HG03558 (cell line): ENCODE data around the gene CHST3.
"Not testable (repeated sequence)": the region's sequence is repeated elsewhere in the genome, so short reads cannot be mapped to it uniquely, and the experiment has no call there.

Experiments used
- ATAC-seq: cut with Tn5 transposase; IDR thresholded peaks from one replicate; pipeline ENCODE4 v1.9.1; 2021; ENCODE audit warnings: moderate number of reproducible peaks; ENCODE audit not compliant: unreplicated experiment; ENCODE audit errors: extremely low read depth

CHST3 gene

GRCh38 chr10:71946700-71947099 lies 17.5 kb upstream of the CHST3 start:
- no peak for ATAC-seq

- ATAC-seq: no peak
Observed at GRCh38 chr10:71948496-71949067, 15.6 kb upstream of the CHST3 start.

- no peak for ATAC-seq
Observed at GRCh38 chr10:71950683-71951082, 13.5 kb upstream of the CHST3 start.

GRCh38 chr10:71952745-71953144 lies 11.4 kb upstream of the CHST3 start:
- no peak for ATAC-seq

GRCh38 chr10:71957546-71958275 lies 6.5 kb upstream of the CHST3 start:
- ATAC-seq: no peak

GRCh38 chr10:71959526-71959925 lies 4.7 kb upstream of the CHST3 start:
- no peak for ATAC-seq

GRCh38 chr10:71961831-71962230 lies 2.4 kb upstream of the CHST3 start:
- ATAC-seq: no peak

- ATAC-seq: no peak
Observed at GRCh38 chr10:71962901-71963300, 1.3 kb upstream of the CHST3 start.

- ATAC-seq: no peak
Observed at GRCh38 chr10:71963351-71964097, 671 bp upstream of the CHST3 start.

- ATAC-seq: no peak
Observed at GRCh38 chr10:71964743-71965515, 734 bp downstream of the CHST3 start.

GRCh38 chr10:71965623-71966022 lies 1.4 kb downstream of the CHST3 start:
- no peak for ATAC-seq

- ATAC-seq: no peak
Observed at GRCh38 chr10:71966046-71967004, 2.1 kb downstream of the CHST3 start.

GRCh38 chr10:71967958-71968357 lies 3.8 kb downstream of the CHST3 start:
- not testable (repeated sequence) for ATAC-seq

GRCh38 chr10:71968553-71969474 lies 4.6 kb downstream of the CHST3 start:
- no peak for ATAC-seq

- ATAC-seq: no peak
Observed at GRCh38 chr10:71969929-71970328, 5.7 kb downstream of the CHST3 start.

GRCh38 chr10:71970331-71970730 lies 6.1 kb downstream of the CHST3 start:
- ATAC-seq: no peak

GRCh38 chr10:71970869-71971268 lies 6.7 kb downstream of the CHST3 start:
- no peak for ATAC-seq

GRCh38 chr10:71971311-71971731 lies 7.1 kb downstream of the CHST3 start:
- ATAC-seq: no peak
